ENCODE results near the gene ARL15. TPM values are rescaled to one million over a fixed set of nuclear protein-coding genes. Genes with fewer than 3 reads are reported as not detected.

ARL15 gene
- total RNA-seq, 2 donors from 2014 or later, result 11.4 to 22.8 TPM

DNA sequence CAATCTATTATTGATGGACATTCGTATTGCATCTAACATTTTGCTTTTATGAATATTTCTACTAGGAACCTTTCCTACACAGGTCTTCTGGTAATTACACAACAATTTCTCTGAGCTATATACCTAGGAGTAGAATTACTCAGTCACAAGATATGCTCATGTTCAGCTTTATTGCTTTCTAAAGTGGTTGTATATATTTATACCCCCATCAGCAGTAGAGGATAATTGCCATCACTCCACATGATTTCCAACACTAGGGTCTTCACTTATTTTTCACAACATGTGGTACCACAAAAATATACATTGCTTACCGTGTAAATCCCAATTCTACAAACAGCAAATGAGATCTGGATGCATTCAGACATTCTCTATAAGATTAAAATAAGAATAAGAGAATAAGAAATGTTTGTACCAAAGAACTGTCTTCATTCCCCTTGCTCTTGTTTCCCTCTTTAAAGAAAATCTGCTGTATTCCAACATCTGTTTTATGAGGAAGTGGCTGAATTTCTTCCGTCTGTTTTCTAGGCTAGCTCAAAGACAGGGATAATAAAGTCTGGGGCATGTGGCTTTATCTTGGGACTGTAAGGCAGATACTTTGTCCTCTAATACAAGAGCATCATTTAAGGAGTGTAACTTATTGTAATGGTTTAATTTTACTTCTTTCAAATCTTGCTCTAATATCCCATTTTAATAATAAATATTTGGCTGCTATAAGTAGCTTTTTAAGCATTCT lies 28.2 kb downstream of the ARL15 start:
- Histone ChIP-seq H3K9me3 (no peaks in the 10 kb centered on the region), H3K4me3 (no peak overlapping the region), H3K27ac (no peak overlapping the region), H3K36me3 (no peaks in the 10 kb centered on the region), H3K27me3 (no peaks in the 10 kb centered on the region), H3K4me1 (peaks cover 0 to 9% of the 10 kb centered on the region in 2 donors)
- no peak for DNase-seq (ENCODE audit: low spot score)
- TF ChIP-seq, protein P1, sequence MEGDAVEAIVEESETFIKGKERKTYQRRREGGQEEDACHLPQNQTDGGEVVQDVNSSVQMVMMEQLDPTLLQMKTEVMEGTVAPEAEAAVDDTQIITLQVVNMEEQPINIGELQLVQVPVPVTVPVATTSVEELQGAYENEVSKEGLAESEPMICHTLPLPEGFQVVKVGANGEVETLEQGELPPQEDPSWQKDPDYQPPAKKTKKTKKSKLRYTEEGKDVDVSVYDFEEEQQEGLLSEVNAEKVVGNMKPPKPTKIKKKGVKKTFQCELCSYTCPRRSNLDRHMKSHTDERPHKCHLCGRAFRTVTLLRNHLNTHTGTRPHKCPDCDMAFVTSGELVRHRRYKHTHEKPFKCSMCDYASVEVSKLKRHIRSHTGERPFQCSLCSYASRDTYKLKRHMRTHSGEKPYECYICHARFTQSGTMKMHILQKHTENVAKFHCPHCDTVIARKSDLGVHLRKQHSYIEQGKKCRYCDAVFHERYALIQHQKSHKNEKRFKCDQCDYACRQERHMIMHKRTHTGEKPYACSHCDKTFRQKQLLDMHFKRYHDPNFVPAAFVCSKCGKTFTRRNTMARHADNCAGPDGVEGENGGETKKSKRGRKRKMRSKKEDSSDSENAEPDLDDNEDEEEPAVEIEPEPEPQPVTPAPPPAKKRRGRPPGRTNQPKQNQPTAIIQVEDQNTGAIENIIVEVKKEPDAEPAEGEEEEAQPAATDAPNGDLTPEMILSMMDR (IDR thresholded peaks at IDR 0.05), result no peak

DNA sequence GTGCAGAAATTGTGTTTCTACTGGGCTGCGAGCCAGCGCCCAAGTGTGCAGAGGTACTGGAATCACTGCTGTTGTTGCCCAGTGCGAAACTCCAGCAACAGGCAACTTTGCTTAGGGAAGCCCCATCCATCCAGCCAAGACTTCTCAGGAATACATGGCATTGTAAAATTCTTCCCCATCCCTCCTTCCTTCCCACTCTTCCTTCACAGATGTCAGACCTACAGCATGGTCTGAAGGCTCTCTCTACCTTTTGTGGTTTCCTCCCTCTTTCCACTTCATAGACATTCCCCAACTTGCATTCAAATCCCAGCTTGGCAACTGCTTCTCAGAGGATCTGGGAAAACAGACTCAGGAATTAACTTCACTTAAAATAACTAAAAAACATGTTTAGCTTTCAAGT lies 30.4 kb downstream of the ARL15 start:
- Histone ChIP-seq H3K4me3 (no peak overlapping the region), H3K27me3 (no peaks in the 10 kb centered on the region), H3K9me3 (no peaks in the 10 kb centered on the region), H3K27ac (no peak overlapping the region), H3K36me3 (no peaks in the 10 kb centered on the region), H3K4me1 (peaks cover 0 to 9% of the 10 kb centered on the region in 2 donors)
- DNase-seq (ENCODE audit: low spot score), result no peak
- TF ChIP-seq, protein P1 (IDR thresholded peaks at IDR 0.05), result no peak

DNA sequence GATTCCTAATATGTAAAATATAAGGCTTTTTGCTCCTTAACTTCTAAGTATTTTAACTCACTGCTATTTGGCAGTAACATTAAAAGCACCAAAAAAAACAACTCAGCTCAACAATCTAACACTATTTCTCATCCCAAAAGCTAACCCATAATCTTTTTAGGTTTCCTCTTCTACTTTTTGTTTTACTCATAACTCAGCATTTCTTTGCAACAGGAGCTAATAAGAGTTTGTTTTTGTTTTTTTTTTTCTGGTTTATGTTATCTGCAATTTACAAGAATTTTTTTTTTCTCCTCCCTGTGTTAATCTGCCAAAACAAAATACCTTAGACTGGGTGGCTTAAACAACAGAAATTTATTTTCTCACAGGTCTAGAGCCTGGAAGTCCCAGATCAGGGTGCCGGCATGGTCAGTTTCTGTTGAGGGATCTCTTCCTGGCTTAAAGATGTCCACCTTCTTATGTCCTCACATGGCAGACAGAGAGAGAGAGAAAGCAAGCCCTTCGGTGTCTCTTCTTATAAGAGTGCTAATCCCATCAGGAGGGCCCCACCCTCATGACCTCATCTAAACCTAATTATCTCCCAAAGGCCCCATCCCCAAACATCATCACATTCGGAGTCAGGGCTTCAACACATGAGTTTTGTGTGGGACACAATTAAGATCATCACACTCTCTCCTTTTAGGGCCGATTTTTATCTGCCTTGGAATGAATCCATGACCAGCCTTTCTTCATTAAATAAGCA lies 31.2 kb downstream of the ARL15 start:
- no peaks in the 10 kb centered on the region for H3K36me3 ChIP-seq
- no peak for DNase-seq (ENCODE audit: low spot score)
- H3K27me3 ChIP-seq, result no peaks in the 10 kb centered on the region
- no peak overlapping the region for H3K4me3 ChIP-seq
- no peak overlapping the region for H3K27ac ChIP-seq
- TF ChIP-seq, protein P1 (IDR thresholded peaks at IDR 0.05), result no peak
- H3K9me3 ChIP-seq, result no peaks in the 10 kb centered on the region
- peaks cover 0 to 9% of the 10 kb centered on the region in 2 donors for H3K4me1 ChIP-seq

DNA sequence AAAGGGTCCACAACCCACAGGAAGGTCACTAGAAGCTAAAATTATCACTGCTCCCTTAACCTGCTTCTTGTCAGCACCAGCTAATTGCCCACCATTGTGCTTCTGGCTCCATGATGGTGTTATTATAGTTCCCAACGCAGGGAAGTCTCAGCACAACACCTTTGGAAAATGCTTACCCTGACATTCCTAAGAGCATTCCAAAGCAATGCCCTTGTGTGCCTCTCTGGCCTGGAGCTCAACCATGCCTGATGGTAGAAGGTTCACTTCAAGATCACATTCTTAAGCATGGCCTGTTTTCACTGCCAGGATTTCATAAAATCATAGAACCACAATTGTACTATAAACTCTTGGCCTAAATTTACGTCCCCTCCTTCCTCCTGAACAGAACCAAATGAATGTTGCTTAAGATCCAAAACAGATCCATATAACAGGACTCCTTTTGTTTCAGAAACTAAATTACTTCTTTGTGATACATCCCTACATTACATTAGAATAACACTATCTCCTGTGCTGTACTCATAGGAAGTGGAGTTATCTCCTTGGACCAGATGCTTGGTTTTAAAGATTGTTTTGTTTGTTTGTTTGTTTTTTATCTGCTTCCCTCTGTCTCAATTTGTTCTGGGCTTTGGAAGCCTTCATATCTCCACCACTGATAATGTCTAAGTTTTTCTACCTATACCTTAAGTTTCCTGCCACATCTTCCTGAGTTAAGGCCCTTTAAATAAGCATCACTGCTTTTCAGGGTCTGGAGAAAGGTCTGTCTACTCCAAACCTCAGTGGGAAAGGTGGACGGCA lies 32.1 kb downstream of the ARL15 start:
- Histone ChIP-seq H3K27me3 (no peaks in the 10 kb centered on the region), H3K9me3 (no peaks in the 10 kb centered on the region), H3K27ac (no peak overlapping the region), H3K36me3 (no peaks in the 10 kb centered on the region), H3K4me1 (peaks cover 0 to 13% of the 10 kb centered on the region in 2 donors), H3K4me3 (no peak overlapping the region)
- TF ChIP-seq, protein P1 (IDR thresholded peaks at IDR 0.05), result no peak
- no peak for DNase-seq (ENCODE audit: low spot score)

DNA sequence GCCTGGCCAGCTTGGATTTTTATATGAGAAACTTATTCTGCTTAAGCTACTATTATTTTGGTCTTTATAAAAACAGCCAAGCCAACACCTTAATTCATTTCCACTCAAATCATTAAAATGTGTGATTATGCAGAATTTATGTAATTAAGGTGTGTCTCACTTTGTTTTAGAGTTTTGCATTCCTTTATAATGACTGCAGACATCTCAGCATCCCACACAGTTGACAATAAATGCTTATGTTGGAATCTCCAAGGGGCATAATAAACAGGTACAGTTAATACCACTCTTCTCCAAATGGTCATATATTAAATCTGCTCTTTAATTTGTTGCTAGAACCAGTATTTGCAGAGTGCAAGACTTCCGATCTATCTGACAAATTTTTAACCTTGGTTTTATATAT lies 34.3 kb downstream of the ARL15 start:
- no peak overlapping the region for H3K4me3 ChIP-seq
- DNase-seq (ENCODE audit: low spot score), result no peak
- peaks cover 0 to 13% of the 10 kb centered on the region in 2 donors for H3K4me1 ChIP-seq
- H3K36me3 ChIP-seq, result no peaks in the 10 kb centered on the region
- H3K9me3 ChIP-seq, result no peaks in the 10 kb centered on the region
- no peak overlapping the region for H3K27ac ChIP-seq
- TF ChIP-seq, protein P1 (IDR thresholded peaks at IDR 0.05), result no peak
- H3K27me3 ChIP-seq, result no peaks in the 10 kb centered on the region
